ELR (cell line): ENCODE results near the gene SERPINI1.

Source experiments
- DNase-seq: peaks from one replicate; pipeline ENCODE4 v3.0.0-alpha.2; 2015; ENCODE audit warnings: low read depth

The SERPINI1 gene

GRCh38 chr3:167851749-167852148, 116.2 kb downstream of the SERPINI1 start:
- no peak for DNase-seq

- DNase-seq, result peak; percentile 8
These were observed 116.7 kb downstream of the SERPINI1 start for GRCh38 chr3:167852216-167852615.

- DNase-seq, result no peak
These were observed 118.5 kb downstream of the SERPINI1 start for GRCh38 chr3:167854063-167854462.

- DNase-seq, result no peak
These were observed 119.3 kb downstream of the SERPINI1 start for GRCh38 chr3:167854846-167855245.

GRCh38 chr3:167855306-167855705, 119.8 kb downstream of the SERPINI1 start:
- DNase-seq, result no peak

GRCh38 chr3:167858865-167859264, 123.3 kb downstream of the SERPINI1 start:
- DNase-seq, result no peak

- no peak for DNase-seq
These were observed 124.1 kb downstream of the SERPINI1 start for GRCh38 chr3:167859610-167860009.

- peak; percentile 32 for DNase-seq
These were observed 126.1 kb downstream of the SERPINI1 start for GRCh38 chr3:167861649-167862048.

GRCh38 chr3:167862104-167862730, 126.7 kb downstream of the SERPINI1 start:
- peak; percentile 55 for DNase-seq

GRCh38 chr3:167863811-167864551, 128.5 kb downstream of the SERPINI1 start:
- no peak for DNase-seq

GRCh38 chr3:167864552-167864874, 129.0 kb downstream of the SERPINI1 start:
- no peak for DNase-seq

GRCh38 chr3:167866331-167866730, 130.8 kb downstream of the SERPINI1 start:
- DNase-seq, result no peak

GRCh38 chr3:167867981-167868380, 132.5 kb downstream of the SERPINI1 start:
- no peak for DNase-seq

- no peak for DNase-seq
These were observed 134.7 kb downstream of the SERPINI1 start for GRCh38 chr3:167870181-167870580.

- DNase-seq, result no peak
These were observed 135.2 kb downstream of the SERPINI1 start for GRCh38 chr3:167870759-167871158.

GRCh38 chr3:167872032-167872431, 136.5 kb downstream of the SERPINI1 start:
- DNase-seq, result no peak

GRCh38 chr3:167872941-167873340, 137.4 kb downstream of the SERPINI1 start:
- DNase-seq, result peak; percentile 21

GRCh38 chr3:167874671-167875372, 139.3 kb downstream of the SERPINI1 start:
- DNase-seq, result no peak
